IPS-20b (cell line): ENCODE data around the gene KCTD17.

Experiments
- H3K27ac ChIP-seq: one replicate; pipeline ENCODE4 v1.5.1; 2013; ENCODE audit warnings: low read length
- H3K27me3 ChIP-seq: 2 replicates; pipeline ENCODE4 v1.6.1; 2013; ENCODE audit warnings: mild to moderate bottlenecking, low read length, inconsistent platforms; ENCODE audit not compliant: insufficient read depth
- H3K36me3 ChIP-seq: 2 replicates; pipeline ENCODE4 v1.6.1; 2013; ENCODE audit warnings: low read depth, mild to moderate bottlenecking, inconsistent platforms, low read length, moderate library complexity; ENCODE audit not compliant: insufficient read depth
- H3K4me1 ChIP-seq: 2 replicates; pipeline ENCODE4 v1.6.1; 2013; ENCODE audit warnings: mild to moderate bottlenecking, control low read depth, inconsistent platforms, low read length, moderate library complexity; ENCODE audit not compliant: insufficient read depth
- H3K4me3 ChIP-seq: 2 replicates; pipeline ENCODE4 v1.5.1; 2013; ENCODE audit warnings: mild to moderate bottlenecking, low read length, inconsistent platforms
- H3K9ac ChIP-seq: 2 replicates; pipeline ENCODE4 v1.6.1; 2013; ENCODE audit warnings: low read depth, mild to moderate bottlenecking, inconsistent platforms, low read length, moderate library complexity
- H3K9me3 ChIP-seq: 2 replicates; pipeline ENCODE4 v1.6.1; 2013; ENCODE audit warnings: mild to moderate bottlenecking, low read depth, low read length, inconsistent platforms; ENCODE audit not compliant: insufficient read depth

The KCTD17 gene

DNA sequence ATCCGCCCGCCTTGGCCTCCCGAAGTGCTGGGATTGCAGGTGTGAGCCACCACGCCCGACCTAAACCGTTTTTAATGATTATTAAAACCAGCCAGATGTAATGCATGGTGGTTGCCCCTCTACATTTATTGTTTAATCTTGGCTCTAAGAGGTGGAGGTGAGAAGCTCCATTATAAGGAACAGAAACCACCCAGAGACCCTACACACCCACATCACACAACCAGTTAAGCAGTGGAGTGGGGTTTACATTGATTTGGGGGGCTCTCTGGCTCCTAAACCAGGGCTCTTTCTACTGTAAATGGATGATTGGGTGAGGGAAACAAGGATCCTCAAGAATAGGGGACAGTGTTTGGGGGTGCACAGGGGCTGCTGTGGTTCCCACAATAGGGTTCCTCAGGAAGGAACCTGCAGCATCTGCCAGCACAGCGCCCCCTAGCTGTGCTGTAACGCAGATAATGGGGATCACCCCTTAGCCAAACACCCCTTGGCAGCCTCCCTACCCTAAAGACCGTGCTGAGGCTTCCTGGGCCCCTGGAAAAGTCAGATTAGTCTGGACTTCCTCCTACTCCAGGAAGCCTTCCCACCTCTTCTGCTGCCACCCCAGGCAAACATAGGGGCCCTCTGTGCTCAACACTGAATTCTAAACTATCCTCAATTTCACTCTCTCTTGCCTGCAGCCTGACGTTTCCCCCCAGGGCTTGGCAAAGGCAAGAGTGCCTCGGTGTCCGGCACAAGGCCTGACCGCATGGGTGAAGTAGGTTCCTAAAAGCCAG is 29.6 kb upstream of the KCTD17 start:
- Histone ChIP-seq H3K9ac (no peak overlapping the region), H3K27ac (no peak overlapping the region), H3K36me3 (peaks cover 35% of the 10 kb centered on the region), H3K4me3 (no peak overlapping the region), H3K27me3 (no peaks in the 10 kb centered on the region), H3K9me3 (no peaks in the 10 kb centered on the region), H3K4me1 (peaks cover 4% of the 10 kb centered on the region; the same call in 1 of the 2 replicates)

GRCh38 chr22:37022483-37023337 is 28.8 kb upstream of the KCTD17 start:
- Histone ChIP-seq H3K9ac (no peak overlapping the region), H3K27me3 (no peaks in the 10 kb centered on the region), H3K9me3 (no peaks in the 10 kb centered on the region), H3K4me3 (no peak overlapping the region), H3K27ac (no peak overlapping the region), H3K4me1 (peaks cover 4% of the 10 kb centered on the region; the same call in 1 of the 2 replicates), H3K36me3 (peaks cover 38% of the 10 kb centered on the region)

DNA sequence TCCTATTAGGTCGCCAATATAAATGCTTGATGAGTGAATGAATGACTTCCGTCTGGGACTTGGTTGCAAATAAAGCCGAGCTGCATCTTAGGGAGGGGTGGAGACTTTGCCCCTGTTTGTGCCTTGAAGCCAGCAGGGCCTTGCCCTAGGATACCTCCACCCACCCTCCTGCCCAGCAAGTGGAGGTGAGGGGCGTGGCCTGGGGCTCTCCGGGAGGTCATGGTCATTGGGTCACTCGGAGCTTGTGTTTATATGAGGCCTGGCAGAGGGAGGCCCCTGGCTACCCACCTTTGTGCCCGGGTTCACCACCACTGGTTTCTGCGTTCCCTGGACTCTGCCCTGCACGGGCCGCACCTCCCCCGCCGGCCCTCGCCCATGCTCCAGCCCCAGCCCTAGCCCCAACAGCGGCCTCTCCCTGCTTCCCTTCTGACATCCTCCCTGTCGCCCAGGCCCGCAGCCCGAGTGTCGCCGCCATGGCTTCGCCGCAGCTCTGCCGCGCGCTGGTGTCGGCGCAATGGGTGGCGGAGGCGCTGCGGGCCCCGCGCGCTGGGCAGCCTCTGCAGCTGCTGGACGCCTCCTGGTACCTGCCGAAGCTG is 27.7 kb upstream of the KCTD17 start:
- no peak overlapping the region for H3K4me3 ChIP-seq
- H3K27ac ChIP-seq = no peak overlapping the region
- H3K9me3 ChIP-seq = no peaks in the 10 kb centered on the region
- peaks cover 38% of the 10 kb centered on the region for H3K36me3 ChIP-seq
- H3K9ac ChIP-seq = no peak overlapping the region
- H3K4me1 ChIP-seq = peaks cover 4% of the 10 kb centered on the region; the same call in 1 of the 2 replicates
- no peaks in the 10 kb centered on the region for H3K27me3 ChIP-seq

- Histone ChIP-seq H3K36me3 (peaks cover 46% of the 10 kb centered on the region), H3K27ac (no peak overlapping the region), H3K4me3 (no peak overlapping the region), H3K9ac (no peak overlapping the region), H3K4me1 (peaks cover 4% of the 10 kb centered on the region; the same call in 1 of the 2 replicates), H3K9me3 (no peaks in the 10 kb centered on the region), H3K27me3 (no peaks in the 10 kb centered on the region)
Measured at GRCh38 chr22:37024339-37025157, 27.0 kb upstream of the KCTD17 start.

DNA sequence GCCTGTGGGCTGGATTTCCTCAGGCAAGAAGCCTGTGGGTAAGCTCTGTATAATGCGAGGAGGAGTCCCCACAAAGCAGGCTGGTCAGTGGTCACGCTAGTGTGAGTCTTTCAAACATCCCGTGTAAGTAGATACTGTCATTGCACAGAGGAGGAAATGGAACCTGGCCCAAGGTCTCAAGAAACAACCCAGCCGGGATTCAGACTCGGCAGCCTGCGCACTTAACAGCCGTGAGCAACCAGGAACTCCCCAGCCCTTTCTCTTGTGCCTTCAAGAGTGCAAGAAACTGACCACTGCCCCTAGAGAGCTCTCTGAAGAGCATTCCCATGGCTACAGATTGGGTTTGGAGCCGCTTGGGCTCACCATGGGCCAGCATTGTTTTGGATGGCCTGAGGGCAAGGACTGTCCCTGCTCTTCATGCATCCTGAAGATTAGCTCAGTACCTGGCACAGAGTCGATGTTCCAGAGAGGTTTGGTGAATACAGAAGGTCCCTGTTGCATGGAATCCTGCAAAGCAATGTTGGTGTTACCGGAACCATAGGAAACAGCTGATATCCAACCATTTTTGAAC is 26.0 kb upstream of the KCTD17 start:
- H3K4me3 ChIP-seq = no peak overlapping the region
- peaks cover 55% of the 10 kb centered on the region for H3K36me3 ChIP-seq
- no peaks in the 10 kb centered on the region for H3K4me1 ChIP-seq
- no peaks in the 10 kb centered on the region for H3K9me3 ChIP-seq
- H3K9ac ChIP-seq = no peak overlapping the region
- H3K27ac ChIP-seq = no peak overlapping the region
- H3K27me3 ChIP-seq = no peaks in the 10 kb centered on the region

DNA sequence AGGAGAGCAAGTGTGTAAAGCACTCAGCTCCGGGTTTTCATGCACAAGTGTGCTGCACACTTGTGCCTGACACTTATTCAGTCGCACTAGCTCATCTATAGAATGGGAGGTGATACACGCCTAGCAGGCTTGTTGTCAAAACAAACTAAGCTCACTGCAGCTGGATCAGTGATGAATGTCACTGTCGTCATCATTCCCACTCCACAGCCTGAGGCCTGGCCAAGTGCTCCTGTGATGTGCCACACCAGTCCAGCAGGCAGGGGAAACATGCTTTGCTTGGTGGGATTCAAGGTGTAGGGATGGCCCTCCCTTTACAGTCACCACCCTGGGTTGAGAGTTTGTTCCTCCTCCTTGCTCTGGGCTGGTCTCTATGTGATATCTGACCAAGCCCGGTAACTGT is 25.2 kb upstream of the KCTD17 start:
- no peak overlapping the region for H3K27ac ChIP-seq
- no peaks in the 10 kb centered on the region for H3K9me3 ChIP-seq

DNA sequence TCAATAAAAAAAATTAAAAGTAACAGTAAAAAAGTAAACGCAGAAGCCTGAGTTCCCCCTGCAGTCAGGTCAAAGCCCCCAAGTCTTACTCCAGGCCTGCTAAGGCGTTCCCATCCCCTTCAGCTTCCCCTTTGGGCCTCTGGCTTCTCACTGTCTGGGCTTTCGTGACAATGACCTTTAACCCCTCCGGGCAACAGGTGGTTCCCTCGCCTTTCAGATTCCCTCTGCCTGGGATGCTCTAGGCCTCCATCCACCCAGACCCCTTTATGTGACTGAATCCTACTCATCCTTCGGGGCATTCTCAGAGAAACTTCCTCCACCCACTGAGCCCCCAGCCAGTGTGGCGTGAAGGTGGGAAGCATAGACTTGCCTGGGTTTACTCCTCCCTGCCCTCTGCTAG is 24.0 kb upstream of the KCTD17 start:
- Histone ChIP-seq H3K4me1 (no peaks in the 10 kb centered on the region), H3K36me3 (peaks cover 56% of the 10 kb centered on the region), H3K9ac (no peak overlapping the region), H3K27ac (no peak overlapping the region), H3K9me3 (no peaks in the 10 kb centered on the region), H3K27me3 (no peaks in the 10 kb centered on the region), H3K4me3 (no peak overlapping the region)

More for the DNA sequence above, 25.2 kb upstream of the KCTD17 start:
- Histone ChIP-seq H3K4me1 (no peaks in the 10 kb centered on the region), H3K4me3 (no peak overlapping the region), H3K27me3 (no peaks in the 10 kb centered on the region), H3K9ac (no peak overlapping the region), H3K36me3 (peaks cover 56% of the 10 kb centered on the region)

DNA sequence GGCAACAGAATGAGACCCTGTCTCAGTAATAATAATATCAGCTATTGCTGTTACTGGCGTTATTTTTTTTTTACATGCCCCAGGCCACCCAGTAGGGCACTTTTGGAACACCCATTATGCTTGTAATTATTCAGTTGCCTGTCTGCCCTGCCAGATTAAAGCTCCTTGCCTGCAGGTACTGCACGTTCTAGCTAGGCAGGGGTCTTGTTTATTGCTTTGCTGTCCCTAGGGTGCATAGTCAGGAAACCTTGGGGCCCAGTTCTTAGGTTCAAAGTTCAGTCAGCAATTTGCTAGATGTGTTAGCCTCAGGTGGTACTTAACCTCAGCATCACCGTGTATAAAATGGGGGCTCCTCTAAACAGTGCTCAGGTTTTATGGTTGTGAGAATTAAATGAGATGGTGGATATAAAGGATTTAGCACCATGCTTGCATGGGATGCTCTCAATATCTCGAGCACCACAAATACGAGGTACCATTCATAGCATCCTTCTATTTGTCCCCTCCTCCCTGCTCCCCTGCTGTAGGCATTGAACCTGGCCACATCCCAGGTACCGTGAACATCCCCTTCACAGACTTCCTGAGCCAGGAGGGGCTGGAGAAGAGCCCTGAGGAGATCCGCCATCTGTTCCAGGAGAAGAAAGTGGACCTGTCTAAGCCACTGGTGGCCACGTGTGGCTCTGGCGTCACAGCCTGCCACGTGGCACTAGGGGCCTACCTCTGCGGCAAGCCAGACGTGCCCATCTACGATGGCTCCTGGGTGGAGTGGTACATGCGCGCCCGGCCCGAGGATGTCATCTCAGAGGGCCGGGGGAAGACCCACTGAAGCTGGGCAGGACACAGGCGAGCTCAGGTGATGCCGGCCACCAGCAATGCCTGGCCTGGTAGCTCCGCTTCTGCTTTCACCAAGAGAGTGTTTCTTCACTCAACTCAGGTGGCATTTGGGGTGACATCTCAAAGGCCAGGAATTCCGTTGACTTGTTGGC is 22.6 kb upstream of the KCTD17 start:
- Histone ChIP-seq H3K36me3 (peaks cover 56% of the 10 kb centered on the region), H3K4me3 (no peak overlapping the region), H3K9me3 (no peaks in the 10 kb centered on the region), H3K4me1 (no peaks in the 10 kb centered on the region), H3K27ac (no peak overlapping the region), H3K9ac (no peak overlapping the region), H3K27me3 (no peaks in the 10 kb centered on the region)

GRCh38 chr22:37030560-37031281 is 20.8 kb upstream of the KCTD17 start:
- Histone ChIP-seq H3K27me3 (no peaks in the 10 kb centered on the region), H3K9me3 (no peaks in the 10 kb centered on the region), H3K27ac (no peak overlapping the region), H3K4me1 (no peaks in the 10 kb centered on the region), H3K36me3 (peaks cover 44% of the 10 kb centered on the region), H3K9ac (no peak overlapping the region), H3K4me3 (no peak overlapping the region)

GRCh38 chr22:37032134-37032534 is 19.4 kb upstream of the KCTD17 start:
- no peak overlapping the region for H3K27ac ChIP-seq
- no peaks in the 10 kb centered on the region for H3K27me3 ChIP-seq

More at GRCh38 chr22:37032134-37032534, 19.4 kb upstream of the KCTD17 start:
- Histone ChIP-seq H3K36me3 (peaks cover 30% of the 10 kb centered on the region), H3K4me3 (no peak overlapping the region), H3K4me1 (no peaks in the 10 kb centered on the region), H3K9me3 (no peaks in the 10 kb centered on the region), H3K9ac (no peak overlapping the region)
